Parathyroid adenoma (tissue), 2 donors: ENCODE results near the gene ABHD17B.

Experiments
- H2AFZ ChIP-seq: fragments of 300-600 bp; sonication (generic); one replicate; pipeline ENCODE4 v1.7.0; 2017; ENCODE audit warnings: antibody characterized with exemption, mild to moderate bottlenecking
- H3K27ac ChIP-seq: fragments of 300-600 bp; sonication (generic); one replicate; pipeline ENCODE4 v1.7.0; 2017
- H3K27me3 ChIP-seq: fragments of 300-600 bp; sonication (generic); one replicate; pipeline ENCODE4 v1.7.0; 2017; ENCODE audit warnings: low read length; ENCODE audit not compliant: control insufficient read depth, insufficient read depth
- H3K36me3 ChIP-seq: fragments of 300-600 bp; sonication (generic); one replicate; pipeline ENCODE4 v1.7.0; 2017; ENCODE audit warnings: low read length; ENCODE audit not compliant: control insufficient read depth, insufficient read depth
- H3K4me1 ChIP-seq: fragments of 300-600 bp; sonication (generic); one replicate; pipeline ENCODE4 v1.7.0; 2017; ENCODE audit warnings: control low read depth
- H3K4me2 ChIP-seq: fragments of 300-600 bp; sonication (generic); one replicate; pipeline ENCODE4 v1.7.0; 2017; ENCODE audit warnings: low read length
- H3K4me3 ChIP-seq: fragments of 300-600 bp; sonication (generic); one replicate; pipeline ENCODE4 v1.7.0; 2017; ENCODE audit warnings: low read depth, low read length
- H3K79me2 ChIP-seq: fragments of 300-600 bp; sonication (generic); one replicate; pipeline ENCODE4 v1.7.0; 2017; ENCODE audit warnings: control low read depth
- H3K9ac ChIP-seq: fragments of 300-600 bp; sonication (generic); one replicate; pipeline ENCODE4 v1.7.0; 2017; ENCODE audit warnings: mild to moderate bottlenecking
- H3K9me3 ChIP-seq: fragments of 300-600 bp; sonication (generic); one replicate; pipeline ENCODE4 v1.7.0; 2017; ENCODE audit warnings: low read length; ENCODE audit not compliant: control insufficient read depth
- CTCF ChIP-seq: fragments of 300-600 bp; sonication (generic); IDR thresholded peaks from one replicate; pipeline ENCODE4 v1.7.0; 2017; ENCODE audit warnings: antibody characterized with exemption, mild to moderate bottlenecking
- donor health status: primary hyperparathyroidism.

Gene ABHD17B

GRCh38 chr9:71890042-71890679 is 20.8 kb downstream of the ABHD17B start:
- no peak overlapping the region for H3K9ac ChIP-seq
- H3K9me3 ChIP-seq: no peaks in the 10 kb centered on the region
- no peak overlapping the region for H2AFZ ChIP-seq
- H3K4me1 ChIP-seq: peaks cover 2% of the 10 kb centered on the region
- no peak for TF ChIP-seq CTCF
- no peaks in the 10 kb centered on the region for H3K27me3 ChIP-seq
- H3K27ac ChIP-seq: no peak overlapping the region
- H3K36me3 ChIP-seq: no peaks in the 10 kb centered on the region
- peaks cover 6% of the 10 kb centered on the region for H3K79me2 ChIP-seq
- H3K4me2 ChIP-seq: no peak overlapping the region
- H3K4me3 ChIP-seq: no peak overlapping the region

GRCh38 chr9:71887362-71887761 is 23.6 kb downstream of the ABHD17B start:
- no peak for TF ChIP-seq CTCF
- Histone ChIP-seq H3K4me1 (no peaks in the 10 kb centered on the region), H3K9ac (no peak overlapping the region), H2AFZ (no peak overlapping the region), H3K4me3 (no peak overlapping the region), H3K79me2 (peaks cover 4% of the 10 kb centered on the region), H3K4me2 (no peak overlapping the region), H3K27me3 (no peaks in the 10 kb centered on the region), H3K36me3 (no peaks in the 10 kb centered on the region), H3K27ac (no peak overlapping the region), H3K9me3 (no peaks in the 10 kb centered on the region)

- Histone ChIP-seq H3K4me3 (no peak overlapping the region), H3K4me2 (no peak overlapping the region), H3K9me3 (no peaks in the 10 kb centered on the region), H3K36me3 (no peaks in the 10 kb centered on the region), H3K9ac (no peak overlapping the region), H2AFZ (no peak overlapping the region), H3K79me2 (peaks cover 9% of the 10 kb centered on the region), H3K27ac (no peak overlapping the region), H3K4me1 (no peaks in the 10 kb centered on the region), H3K27me3 (no peaks in the 10 kb centered on the region)
- TF ChIP-seq CTCF: no peak
Observed at GRCh38 chr9:71886541-71886940, 24.5 kb downstream of the ABHD17B start.

DNA sequence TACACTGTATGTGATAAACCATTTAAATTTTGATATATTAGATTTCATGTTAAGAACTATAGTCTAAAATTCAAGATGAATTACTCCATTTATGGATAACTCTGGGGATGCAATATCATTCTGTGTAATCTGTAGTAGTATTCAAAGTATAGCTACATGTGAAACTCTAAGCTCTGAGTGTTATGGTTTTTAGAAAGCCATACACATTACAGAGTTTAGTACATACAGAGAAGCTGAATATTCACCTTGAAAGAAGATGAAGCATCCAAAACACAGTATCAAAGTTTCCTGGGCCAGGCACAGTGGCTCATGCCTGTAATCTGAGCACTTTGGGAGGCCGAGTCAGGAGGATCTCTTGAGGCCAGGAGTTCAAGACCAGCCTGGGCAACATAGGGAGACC is 25.0 kb downstream of the ABHD17B start:
- Histone ChIP-seq H3K36me3 (no peaks in the 10 kb centered on the region), H3K27ac (no peak overlapping the region), H3K79me2 (peaks cover 9% of the 10 kb centered on the region), H3K9me3 (no peaks in the 10 kb centered on the region), H3K4me1 (no peaks in the 10 kb centered on the region), H3K9ac (no peak overlapping the region), H3K4me2 (no peak overlapping the region), H3K4me3 (no peak overlapping the region), H2AFZ (no peak overlapping the region), H3K27me3 (no peaks in the 10 kb centered on the region)
- TF ChIP-seq CTCF: no peak

GRCh38 chr9:71885467-71885866 is 25.5 kb downstream of the ABHD17B start:
- H3K27me3 ChIP-seq: no peaks in the 10 kb centered on the region
- TF ChIP-seq CTCF: no peak
- no peak overlapping the region for H3K4me2 ChIP-seq
- no peak overlapping the region for H3K4me3 ChIP-seq
- no peaks in the 10 kb centered on the region for H3K9me3 ChIP-seq
- H3K79me2 ChIP-seq: peaks cover 9% of the 10 kb centered on the region
- H3K27ac ChIP-seq: no peak overlapping the region
- no peaks in the 10 kb centered on the region for H3K4me1 ChIP-seq
- no peak overlapping the region for H3K9ac ChIP-seq
- no peak overlapping the region for H2AFZ ChIP-seq
- H3K36me3 ChIP-seq: no peaks in the 10 kb centered on the region
